GM18507 (cell line): ENCODE results near the gene BSN.

Source experiments
- DNase-seq: peaks from one replicate; pipeline ENCODE4 v3.0.0; 2011; ENCODE audit warnings: low read depth; ENCODE audit not compliant: insufficient read length; ENCODE audit errors: extremely low spot score
- FAIRE-seq: peaks from 2 replicates; lab custom pipeline; 2011; peaks lifted over from hg19 to GRCh38; lab: Jason Lieb, UNC

The BSN gene

GRCh38 chr3:49533031-49533430, 21.2 kb upstream of the BSN start:
- FAIRE-seq: no peak
- no peak for DNase-seq

- no peak for DNase-seq
- no peak for FAIRE-seq
These were observed 20.3 kb upstream of the BSN start for GRCh38 chr3:49533786-49534519.

GRCh38 chr3:49534581-49535441, 19.5 kb upstream of the BSN start:
- FAIRE-seq (no peak), DNase-seq (no peak)

GRCh38 chr3:49535971-49536874, 18.1 kb upstream of the BSN start:
- FAIRE-seq (no peak), DNase-seq (no peak)

GRCh38 chr3:49536875-49537533, 17.3 kb upstream of the BSN start:
- no peak for FAIRE-seq
- no peak for DNase-seq

- DNase-seq: peak; percentile 86
- peak; percentile 98 for FAIRE-seq
These were observed 14.4 kb upstream of the BSN start for GRCh38 chr3:49539659-49540560.

GRCh38 chr3:49552087-49552486, 2.2 kb upstream of the BSN start:
- DNase-seq: no peak
- no peak for FAIRE-seq

GRCh38 chr3:49553324-49553691, 969 bp upstream of the BSN start:
- DNase-seq: no peak
- FAIRE-seq: no peak

- no peak for FAIRE-seq
- DNase-seq: peak; percentile 29
These were observed 472 bp downstream of the BSN start for GRCh38 chr3:49554633-49555265.

GRCh38 chr3:49556500-49557275, 2.4 kb downstream of the BSN start:
- FAIRE-seq: no peak

GRCh38 chr3:49563040-49563578, 8.8 kb downstream of the BSN start:
- DNase-seq: no peak
- no peak for FAIRE-seq

More at GRCh38 chr3:49556500-49557275, 2.4 kb downstream of the BSN start:
- no peak for DNase-seq

- FAIRE-seq: no peak
- DNase-seq: no peak
These were observed 9.5 kb downstream of the BSN start for GRCh38 chr3:49563766-49564165.

GRCh38 chr3:49566312-49566711, 12.0 kb downstream of the BSN start:
- FAIRE-seq (no peak), DNase-seq (no peak)

GRCh38 chr3:49567406-49567805, 13.1 kb downstream of the BSN start:
- no peak for DNase-seq
- no peak for FAIRE-seq

GRCh38 chr3:49568965-49569364, 14.7 kb downstream of the BSN start:
- DNase-seq (no peak), FAIRE-seq (no peak)

- DNase-seq (no peak), FAIRE-seq (no peak)
These were observed 15.9 kb downstream of the BSN start for GRCh38 chr3:49570028-49570654.

GRCh38 chr3:49582177-49582576, 27.9 kb downstream of the BSN start:
- FAIRE-seq (no peak), DNase-seq (no peak)
